Stimulated activated memory B cell treated with anti-CD40 and anti-IgM and Interleukin-4, amounts not matched to agents 10 μg/mL and 1 μg/mL and 100 μg/mL, for 72 hours (primary cell): ENCODE measurements around the gene AGBL1.
"Not testable (repeated sequence)": the region's sequence is repeated elsewhere in the genome, so short reads cannot be mapped to it uniquely, and the experiment has no call there.

Experiments
- ATAC-seq: fragments of 150-1000 bp; cut with Tn5 transposase; 2 replicates; pipeline ENCODE4 v1.10.0; 2021
- H3K27ac Mint-ChIP-seq: one replicate; pipeline ENCODE4 v1.8.0; 2022; ENCODE audit warnings: mild to moderate bottlenecking, mixed read lengths
- H3K27me3 Mint-ChIP-seq: one replicate; pipeline ENCODE4 v1.8.0; 2022; ENCODE audit warnings: mixed read lengths
- H3K36me3 Mint-ChIP-seq: one replicate; pipeline ENCODE4 v1.8.0; 2022; ENCODE audit warnings: mixed read lengths
- H3K4me1 Mint-ChIP-seq: one replicate; pipeline ENCODE4 v1.8.0; 2022; ENCODE audit warnings: mixed read lengths
- H3K4me3 Mint-ChIP-seq: one replicate; pipeline ENCODE4 v1.8.0; 2022; ENCODE audit warnings: mild to moderate bottlenecking, moderate library complexity, mixed read lengths
- H3K9me3 Mint-ChIP-seq: one replicate; pipeline ENCODE4 v1.8.0; 2022; ENCODE audit warnings: mixed read lengths

AGBL1 gene

GRCh38 chr15:86481720-86482119 is 402.0 kb downstream of the AGBL1 start:
- ATAC-seq: no peak
- Mint-ChIP-seq H3K27ac (no peak overlapping the region), H3K9me3 (no peaks in the 10 kb centered on the region), H3K27me3 (no peaks in the 10 kb centered on the region), H3K4me1 (no peaks in the 10 kb centered on the region), H3K4me3 (no peak overlapping the region), H3K36me3 (no peaks in the 10 kb centered on the region)

- H3K27ac Mint-ChIP-seq: no peak overlapping the region
- no peak for ATAC-seq
- H3K4me1 Mint-ChIP-seq: no peaks in the 10 kb centered on the region
- no peaks in the 10 kb centered on the region for H3K36me3 Mint-ChIP-seq
- H3K9me3 Mint-ChIP-seq: no peaks in the 10 kb centered on the region
- H3K27me3 Mint-ChIP-seq: no peaks in the 10 kb centered on the region
- H3K4me3 Mint-ChIP-seq: no peak overlapping the region
Measured at GRCh38 chr15:86483936-86484335, 404.3 kb downstream of the AGBL1 start.

- Mint-ChIP-seq H3K36me3 (no peaks in the 10 kb centered on the region), H3K27ac (no peak overlapping the region), H3K4me3 (no peak overlapping the region), H3K9me3 (peaks cover 4% of the 10 kb centered on the region), H3K27me3 (no peaks in the 10 kb centered on the region), H3K4me1 (no peaks in the 10 kb centered on the region)
- ATAC-seq: no peak
Measured at GRCh38 chr15:86488046-86488445, 408.4 kb downstream of the AGBL1 start.

GRCh38 chr15:86489981-86490380 is 410.3 kb downstream of the AGBL1 start:
- peaks cover 8% of the 10 kb centered on the region for H3K9me3 Mint-ChIP-seq
- no peaks in the 10 kb centered on the region for H3K4me1 Mint-ChIP-seq
- no peak for ATAC-seq
- H3K27me3 Mint-ChIP-seq: no peaks in the 10 kb centered on the region
- no peak overlapping the region for H3K27ac Mint-ChIP-seq
- H3K4me3 Mint-ChIP-seq: no peak overlapping the region
- no peaks in the 10 kb centered on the region for H3K36me3 Mint-ChIP-seq

GRCh38 chr15:86491118-86491517 is 411.4 kb downstream of the AGBL1 start:
- H3K27me3 Mint-ChIP-seq: no peaks in the 10 kb centered on the region
- H3K4me1 Mint-ChIP-seq: no peaks in the 10 kb centered on the region
- no peak overlapping the region for H3K27ac Mint-ChIP-seq
- no peak for ATAC-seq
- peaks cover 10% of the 10 kb centered on the region for H3K9me3 Mint-ChIP-seq
- H3K4me3 Mint-ChIP-seq: no peak overlapping the region
- H3K36me3 Mint-ChIP-seq: no peaks in the 10 kb centered on the region

GRCh38 chr15:86493884-86494283 is 414.2 kb downstream of the AGBL1 start:
- Mint-ChIP-seq H3K4me3 (no peak overlapping the region), H3K4me1 (no peaks in the 10 kb centered on the region), H3K27me3 (no peaks in the 10 kb centered on the region), H3K36me3 (no peaks in the 10 kb centered on the region), H3K9me3 (peaks cover 11% of the 10 kb centered on the region), H3K27ac (no peak overlapping the region)
- ATAC-seq: no peak

- H3K4me3 Mint-ChIP-seq: no peak overlapping the region
- H3K9me3 Mint-ChIP-seq: peaks cover 11% of the 10 kb centered on the region
- H3K36me3 Mint-ChIP-seq: no peaks in the 10 kb centered on the region
- no peaks in the 10 kb centered on the region for H3K27me3 Mint-ChIP-seq
- no peak for ATAC-seq
- H3K27ac Mint-ChIP-seq: no peak overlapping the region
- H3K4me1 Mint-ChIP-seq: no peaks in the 10 kb centered on the region
Measured at GRCh38 chr15:86494475-86494874, 414.8 kb downstream of the AGBL1 start.

GRCh38 chr15:86502301-86502700 is 422.6 kb downstream of the AGBL1 start:
- H3K27me3 Mint-ChIP-seq: no peaks in the 10 kb centered on the region
- H3K9me3 Mint-ChIP-seq: peaks cover 4% of the 10 kb centered on the region
- H3K4me1 Mint-ChIP-seq: no peaks in the 10 kb centered on the region
- no peak for ATAC-seq
- H3K4me3 Mint-ChIP-seq: no peak overlapping the region
- no peak overlapping the region for H3K27ac Mint-ChIP-seq
- H3K36me3 Mint-ChIP-seq: no peaks in the 10 kb centered on the region

- Mint-ChIP-seq H3K4me3 (no peak overlapping the region), H3K9me3 (peaks cover 7% of the 10 kb centered on the region), H3K27ac (no peak overlapping the region), H3K27me3 (no peaks in the 10 kb centered on the region), H3K36me3 (no peaks in the 10 kb centered on the region), H3K4me1 (no peaks in the 10 kb centered on the region)
- no peak for ATAC-seq
Measured at GRCh38 chr15:86505951-86506350, 426.3 kb downstream of the AGBL1 start.

- no peak for ATAC-seq
- Mint-ChIP-seq H3K27ac (no peak overlapping the region), H3K9me3 (peaks cover 7% of the 10 kb centered on the region), H3K4me3 (no peak overlapping the region), H3K4me1 (no peaks in the 10 kb centered on the region), H3K36me3 (no peaks in the 10 kb centered on the region), H3K27me3 (no peaks in the 10 kb centered on the region)
Measured at GRCh38 chr15:86506401-86506800, 426.7 kb downstream of the AGBL1 start.

GRCh38 chr15:86515625-86516024 is 436.0 kb downstream of the AGBL1 start:
- no peak for ATAC-seq
- Mint-ChIP-seq H3K27me3 (no peaks in the 10 kb centered on the region), H3K4me1 (no peaks in the 10 kb centered on the region), H3K9me3 (no peaks in the 10 kb centered on the region), H3K36me3 (no peaks in the 10 kb centered on the region), H3K4me3 (no peak overlapping the region), H3K27ac (no peak overlapping the region)

- Mint-ChIP-seq H3K27ac (no peak overlapping the region), H3K4me3 (no peak overlapping the region), H3K27me3 (no peaks in the 10 kb centered on the region), H3K36me3 (no peaks in the 10 kb centered on the region), H3K4me1 (no peaks in the 10 kb centered on the region), H3K9me3 (peaks cover 1% of the 10 kb centered on the region)
- no peak for ATAC-seq
Measured at GRCh38 chr15:86522721-86523120, 443.1 kb downstream of the AGBL1 start.

GRCh38 chr15:86526938-86527690 is 447.4 kb downstream of the AGBL1 start:
- ATAC-seq: no peak
- H3K4me1 Mint-ChIP-seq: no peaks in the 10 kb centered on the region
- no peaks in the 10 kb centered on the region for H3K27me3 Mint-ChIP-seq
- peaks cover 3% of the 10 kb centered on the region for H3K9me3 Mint-ChIP-seq
- no peaks in the 10 kb centered on the region for H3K36me3 Mint-ChIP-seq
- H3K4me3 Mint-ChIP-seq: no peak overlapping the region
- H3K27ac Mint-ChIP-seq: no peak overlapping the region

GRCh38 chr15:86528094-86528493 is 448.4 kb downstream of the AGBL1 start:
- H3K27ac Mint-ChIP-seq, H3K36me3 Mint-ChIP-seq, ATAC-seq, H3K27me3 Mint-ChIP-seq, H3K4me3 Mint-ChIP-seq, H3K9me3 Mint-ChIP-seq, H3K4me1 Mint-ChIP-seq: not testable (repeated sequence)

- H3K27me3 Mint-ChIP-seq: no peaks in the 10 kb centered on the region
- H3K36me3 Mint-ChIP-seq: no peaks in the 10 kb centered on the region
- no peak for ATAC-seq
- H3K27ac Mint-ChIP-seq: no peak overlapping the region
- H3K4me3 Mint-ChIP-seq: no peak overlapping the region
- no peaks in the 10 kb centered on the region for H3K9me3 Mint-ChIP-seq
- H3K4me1 Mint-ChIP-seq: no peaks in the 10 kb centered on the region
Measured at GRCh38 chr15:86538141-86538540, 458.5 kb downstream of the AGBL1 start.

- Mint-ChIP-seq H3K36me3 (no peaks in the 10 kb centered on the region), H3K4me1 (no peaks in the 10 kb centered on the region), H3K27me3 (no peaks in the 10 kb centered on the region), H3K9me3 (peaks cover 7% of the 10 kb centered on the region), H3K4me3 (no peak overlapping the region), H3K27ac (no peak overlapping the region)
- no peak for ATAC-seq
Measured at GRCh38 chr15:86540840-86541467, 461.3 kb downstream of the AGBL1 start.
